Sigmoid colon (tissue), 4 donors: ENCODE results near the gene HOXA10.
A peak's percentile ranks its signal among the peaks of the same experiment; 100 is the strongest.

Experiments used
- CTCF ChIP-seq, 4 experiments: fragments of 450-650 bp in 3 of 4; fragments of 200-600 bp in 1 of 4; IDR thresholded peaks; one replicate each; pipeline ENCODE4 v1.5.1; 2016 to 2019; ENCODE audit warnings: antibody characterized with exemption in 4 of 4, mild to moderate bottlenecking in 3 of 4, moderate library complexity in 2 of 4
- POLR2A ChIP-seq, 2 donors: fragments of 450-650 bp; IDR thresholded peaks; one replicate each; pipeline ENCODE4 v1.6.1; 2016; ENCODE audit warnings: antibody characterized with exemption in 2 of 2, mild to moderate bottlenecking in 2 of 2, moderate library complexity in 2 of 2
- POLR2AphosphoS5 ChIP-seq, 4 donors: sonication (generic); formaldehyde crosslinking; IDR thresholded peaks; one replicate each; pipeline ENCODE4 v1.6.1; 2017; ENCODE audit warnings: antibody characterized with exemption in 4 of 4

DNA sequence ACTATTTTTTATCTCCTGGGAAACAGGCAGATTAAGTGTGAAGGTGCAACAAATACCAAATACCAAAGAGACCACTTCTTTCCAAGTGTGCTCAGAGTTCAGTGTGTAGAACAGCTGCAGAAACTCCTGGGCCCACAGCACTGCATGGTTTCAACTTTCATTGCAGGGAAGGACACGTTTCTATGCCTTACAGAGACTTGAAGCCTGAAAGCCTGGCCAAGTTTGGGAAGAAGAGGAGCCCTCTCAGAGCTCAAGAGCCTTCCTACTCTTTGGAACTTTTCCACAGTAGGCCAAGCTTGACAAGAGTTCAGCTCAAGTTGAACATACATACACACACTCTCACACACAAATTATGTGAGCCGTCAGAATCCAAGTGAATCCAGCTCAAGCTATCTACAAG lies 46.1 kb downstream of the HOXA10 start:
- TF ChIP-seq CTCF (IDR thresholded peaks at IDR 0.05) (no peak), POLR2A (IDR thresholded peaks at IDR 0.05) (no peak), POLR2AphosphoS5 (IDR thresholded peaks at IDR 0.05) (peak in 3 of 4 donors; percentile 5 to 42 (median 36))
